BE2C (cell line): Measurements from ENCODE around the gene ACKR4. TPM values are rescaled to one million over a fixed set of nuclear protein-coding genes. Genes with fewer than 3 reads are reported as not detected.

Experiments
- DNase-seq: peaks from one replicate; pipeline ENCODE4 v3.0.0-alpha.2; 2020
- H3K27me3 ChIP-seq: fragments of 250-450 bp; sonication (Bioruptor Pico); 2 replicates; pipeline ENCODE4 v1.5.1; 2020; ENCODE audit warnings: mild to moderate bottlenecking
- H3K36me3 ChIP-seq: fragments of 250-450 bp; sonication (Bioruptor Pico); 2 replicates; pipeline ENCODE4 v1.5.1; 2020; ENCODE audit warnings: mild to moderate bottlenecking
- H3K4me1 ChIP-seq: fragments of 250-450 bp; sonication (Bioruptor Pico); 2 replicates; pipeline ENCODE4 v1.5.1; 2020
- H3K4me3 ChIP-seq: 2 replicates; pipeline ENCODE4 v1.5.1; 2011; ENCODE audit warnings: low read depth, low read length
- H3K9me3 ChIP-seq: fragments of 250-450 bp; sonication (Bioruptor Pico); 2 replicates; pipeline ENCODE4 v1.5.1; 2020
- polyA plus RNA-seq: library from polyadenylated mRNA; unstranded; fragments of >200 nt; gene quantifications from one replicate; pipeline ENCODE4 v1.2.1, GENCODE V29; 2012; ENCODE audit warnings: low read depth, missing spikeins; ENCODE audit not compliant: insufficient read length, insufficient read depth
- TF ChIP-seq, protein P1 (sequence below): IDR thresholded peaks from 2 replicates; pipeline ENCODE4 v1.5.1; 2012; ENCODE audit warnings: mild to moderate bottlenecking, low read depth, low read length

The ACKR4 gene
- not detected for polyA plus RNA-seq

DNA sequence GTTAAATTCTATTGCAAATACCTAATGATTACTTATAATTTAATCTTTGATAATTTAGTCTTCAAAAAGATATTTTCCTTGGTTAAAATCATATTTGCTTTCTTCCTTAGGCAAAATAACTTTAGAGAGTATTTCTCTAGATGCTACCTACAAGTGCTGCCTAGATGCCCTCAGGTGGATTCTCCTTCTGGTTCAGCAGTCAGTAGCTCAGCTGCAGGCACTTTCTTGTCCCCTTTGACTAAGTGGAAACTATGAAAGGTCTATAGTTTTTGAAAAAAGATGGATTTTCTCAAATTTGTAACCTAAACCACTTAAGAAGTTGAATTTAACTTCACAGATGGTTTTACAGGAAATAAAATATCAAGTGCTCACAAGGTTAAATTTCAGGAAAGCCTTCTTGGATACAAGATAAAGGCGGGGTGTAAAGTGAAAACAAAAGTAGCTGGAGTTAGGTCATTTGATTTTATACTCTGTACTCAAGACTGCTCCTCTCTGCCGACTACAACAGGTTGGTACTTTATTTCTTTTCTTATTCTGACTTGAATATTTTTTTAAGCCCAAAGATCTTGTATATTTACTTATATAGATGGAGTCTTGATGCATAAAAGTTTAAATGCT is at the start of gene ACKR4:
ACKR4 (plus strand) TSS at position 455 of the 618 bp plus-strand sequence. CDS start 3,128 bp downstream, outside the sequence.
- H3K27me3 ChIP-seq, result no peaks in the 10 kb centered on the region
- DNase-seq, result no peak
- TF ChIP-seq, protein P1, sequence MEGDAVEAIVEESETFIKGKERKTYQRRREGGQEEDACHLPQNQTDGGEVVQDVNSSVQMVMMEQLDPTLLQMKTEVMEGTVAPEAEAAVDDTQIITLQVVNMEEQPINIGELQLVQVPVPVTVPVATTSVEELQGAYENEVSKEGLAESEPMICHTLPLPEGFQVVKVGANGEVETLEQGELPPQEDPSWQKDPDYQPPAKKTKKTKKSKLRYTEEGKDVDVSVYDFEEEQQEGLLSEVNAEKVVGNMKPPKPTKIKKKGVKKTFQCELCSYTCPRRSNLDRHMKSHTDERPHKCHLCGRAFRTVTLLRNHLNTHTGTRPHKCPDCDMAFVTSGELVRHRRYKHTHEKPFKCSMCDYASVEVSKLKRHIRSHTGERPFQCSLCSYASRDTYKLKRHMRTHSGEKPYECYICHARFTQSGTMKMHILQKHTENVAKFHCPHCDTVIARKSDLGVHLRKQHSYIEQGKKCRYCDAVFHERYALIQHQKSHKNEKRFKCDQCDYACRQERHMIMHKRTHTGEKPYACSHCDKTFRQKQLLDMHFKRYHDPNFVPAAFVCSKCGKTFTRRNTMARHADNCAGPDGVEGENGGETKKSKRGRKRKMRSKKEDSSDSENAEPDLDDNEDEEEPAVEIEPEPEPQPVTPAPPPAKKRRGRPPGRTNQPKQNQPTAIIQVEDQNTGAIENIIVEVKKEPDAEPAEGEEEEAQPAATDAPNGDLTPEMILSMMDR, result no peak
- no peaks in the 10 kb centered on the region for H3K9me3 ChIP-seq
- H3K36me3 ChIP-seq, result no peaks in the 10 kb centered on the region
- no peaks in the 10 kb centered on the region for H3K4me1 ChIP-seq
- H3K4me3 ChIP-seq, result no peak within 1 kb of the TSS

- Histone ChIP-seq H3K9me3 (no peaks in the 10 kb centered on the region), H3K4me1 (no peaks in the 10 kb centered on the region), H3K36me3 (no peaks in the 10 kb centered on the region), H3K4me3 (no peak overlapping the region), H3K27me3 (no peaks in the 10 kb centered on the region)
- DNase-seq, result no peak
- TF ChIP-seq, protein P1, result no peak
Measured at GRCh38 chr3:132549169-132549568, 47.9 kb upstream of the ACKR4 start.

- no peak for DNase-seq
- no peak overlapping the region for H3K4me3 ChIP-seq
Measured at GRCh38 chr3:132549890-132550578, 47.0 kb upstream of the ACKR4 start.

DNA sequence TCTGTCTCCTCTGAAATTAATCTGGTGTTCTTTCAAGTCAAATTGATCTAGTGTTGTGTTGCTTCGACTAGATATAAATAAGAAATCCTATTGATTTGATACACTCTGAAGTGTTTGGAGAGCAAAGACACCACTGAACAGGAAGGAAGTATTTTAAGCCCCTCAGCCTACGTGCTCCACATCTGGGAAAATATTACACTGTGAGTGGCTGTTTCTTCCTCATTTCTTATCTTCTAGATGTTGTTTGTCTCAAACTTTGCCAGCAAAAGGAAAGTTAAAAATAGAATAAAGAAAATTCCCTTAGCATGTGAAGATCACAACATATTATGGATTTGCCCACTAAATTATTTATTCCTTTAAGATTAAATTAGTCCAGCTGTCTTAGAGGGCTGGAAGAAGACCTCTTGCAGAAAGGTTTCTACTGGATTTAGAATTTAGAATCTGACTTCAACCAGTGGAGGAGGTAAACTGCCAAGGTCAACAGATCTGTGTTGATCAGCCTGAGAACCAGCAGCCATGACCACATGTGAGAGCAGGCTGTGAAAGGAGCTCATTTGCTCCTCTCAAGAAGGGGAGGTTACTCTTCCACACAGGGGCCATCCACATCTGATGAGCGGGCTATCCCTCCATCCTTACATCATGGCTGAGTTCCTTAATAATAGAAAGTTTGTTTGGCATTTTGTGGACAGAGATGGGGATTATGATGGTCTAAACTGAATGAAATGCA is 46.3 kb upstream of the ACKR4 start:
- Histone ChIP-seq H3K27me3 (no peaks in the 10 kb centered on the region), H3K36me3 (no peaks in the 10 kb centered on the region), H3K9me3 (no peaks in the 10 kb centered on the region), H3K4me3 (no peak overlapping the region), H3K4me1 (no peaks in the 10 kb centered on the region)
- TF ChIP-seq, protein P1, result no peak
- DNase-seq, result no peak

More at GRCh38 chr3:132549890-132550578, 47.0 kb upstream of the ACKR4 start:
- Histone ChIP-seq H3K27me3 (no peaks in the 10 kb centered on the region), H3K9me3 (no peaks in the 10 kb centered on the region), H3K4me1 (no peaks in the 10 kb centered on the region), H3K36me3 (no peaks in the 10 kb centered on the region)
- TF ChIP-seq, protein P1, result no peak

DNA sequence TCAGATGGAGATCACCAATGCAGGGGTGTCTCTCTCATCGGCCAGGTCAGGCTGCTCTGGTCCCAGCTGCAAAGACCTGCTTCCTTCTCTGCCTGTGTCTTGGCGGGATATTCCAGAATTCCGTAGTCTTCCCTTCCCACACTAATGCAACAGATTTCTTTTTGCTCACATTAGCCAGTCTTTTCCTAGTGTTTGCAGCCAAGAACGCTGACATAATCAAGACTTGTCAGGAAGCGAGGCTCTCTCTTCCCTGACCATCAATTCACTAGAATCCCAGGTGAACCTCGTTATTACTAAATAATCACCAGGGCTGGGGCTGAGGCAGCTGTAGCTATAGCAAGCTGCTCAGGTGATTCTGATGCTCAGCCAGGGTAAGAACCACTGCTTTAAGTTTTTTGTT is 43.2 kb upstream of the ACKR4 start:
- Histone ChIP-seq H3K4me1 (no peaks in the 10 kb centered on the region), H3K4me3 (no peak overlapping the region), H3K9me3 (no peaks in the 10 kb centered on the region), H3K27me3 (no peaks in the 10 kb centered on the region), H3K36me3 (no peaks in the 10 kb centered on the region)
- TF ChIP-seq, protein P1, result no peak
- DNase-seq, result no peak
